Measurements from ENCODE around the gene FNDC3A.

DNA sequence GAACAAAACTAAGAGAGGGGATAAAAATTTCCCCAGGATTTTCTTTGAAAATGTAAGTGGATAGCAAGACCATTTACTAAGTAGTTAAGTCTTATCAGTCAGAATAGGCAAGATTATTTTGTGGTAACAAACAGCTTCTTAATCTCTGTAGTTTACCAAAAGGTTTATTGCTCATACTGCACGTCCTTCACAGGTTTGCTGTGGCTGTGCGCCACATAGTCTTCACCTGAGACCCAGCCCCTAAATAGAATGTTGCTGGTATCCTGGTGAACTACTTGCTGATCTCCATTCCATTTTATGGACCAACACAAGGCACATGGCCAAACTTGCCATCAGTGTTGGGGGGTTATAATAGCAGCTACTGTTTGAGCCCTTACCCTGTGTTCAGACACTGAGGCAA is 44.6 kb downstream of the FNDC3A start:
- TF ChIP-seq, protein P1, sequence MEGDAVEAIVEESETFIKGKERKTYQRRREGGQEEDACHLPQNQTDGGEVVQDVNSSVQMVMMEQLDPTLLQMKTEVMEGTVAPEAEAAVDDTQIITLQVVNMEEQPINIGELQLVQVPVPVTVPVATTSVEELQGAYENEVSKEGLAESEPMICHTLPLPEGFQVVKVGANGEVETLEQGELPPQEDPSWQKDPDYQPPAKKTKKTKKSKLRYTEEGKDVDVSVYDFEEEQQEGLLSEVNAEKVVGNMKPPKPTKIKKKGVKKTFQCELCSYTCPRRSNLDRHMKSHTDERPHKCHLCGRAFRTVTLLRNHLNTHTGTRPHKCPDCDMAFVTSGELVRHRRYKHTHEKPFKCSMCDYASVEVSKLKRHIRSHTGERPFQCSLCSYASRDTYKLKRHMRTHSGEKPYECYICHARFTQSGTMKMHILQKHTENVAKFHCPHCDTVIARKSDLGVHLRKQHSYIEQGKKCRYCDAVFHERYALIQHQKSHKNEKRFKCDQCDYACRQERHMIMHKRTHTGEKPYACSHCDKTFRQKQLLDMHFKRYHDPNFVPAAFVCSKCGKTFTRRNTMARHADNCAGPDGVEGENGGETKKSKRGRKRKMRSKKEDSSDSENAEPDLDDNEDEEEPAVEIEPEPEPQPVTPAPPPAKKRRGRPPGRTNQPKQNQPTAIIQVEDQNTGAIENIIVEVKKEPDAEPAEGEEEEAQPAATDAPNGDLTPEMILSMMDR (IDR thresholded peaks at IDR 0.05), result no peak
- TF ChIP-seq EZH2phosphoT487 (IDR thresholded peaks at IDR 0.05) (no peak), EZH2 (IDR thresholded peaks at IDR 0.05) (no peak)

Measured in neural progenitor cell (in vitro differentiated cells).